ENCODE data around the gene BRF1. TPM values are rescaled to one million over a fixed set of nuclear protein-coding genes. Genes with fewer than 3 reads are reported as not detected.

BRF1 gene
- total RNA-seq, 1 experiment from 2014 or later, result 26.4 TPM

DNA sequence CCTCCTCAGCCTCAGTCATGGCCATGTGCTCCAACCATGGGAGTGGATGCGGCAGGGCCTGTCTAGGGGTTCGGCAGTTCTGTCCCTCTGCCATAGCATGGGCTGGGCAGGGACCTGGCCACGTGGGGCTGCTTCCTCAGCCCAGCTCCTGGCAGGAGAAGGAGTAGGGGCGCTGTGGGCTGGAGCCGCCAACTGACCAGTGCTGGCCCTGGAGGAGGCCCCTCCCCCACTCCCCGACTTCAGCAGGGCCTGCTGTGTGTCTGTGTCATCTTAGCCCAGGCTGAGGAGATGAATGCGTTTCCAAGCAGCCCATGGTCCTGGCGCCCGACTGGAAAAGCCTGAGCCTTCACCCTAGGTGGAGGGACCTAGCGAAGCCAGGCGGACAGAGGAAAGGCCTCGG, 11.0 kb upstream of the BRF1 start:
- H3K27me3 Mint-ChIP-seq (ENCODE audit: low read depth), result no peaks in the 10 kb centered on the region; the same call in 1 of the 2 replicates
- no peak for ATAC-seq
- H3K27ac Mint-ChIP-seq, result no peak overlapping the region
- ChIA-PET CTCF (interaction anchor here (0.7 to 1.3 kb wide), 4 partner anchors 11 to 266 kb away, joined by 3 to 4 read pairs (median 3); partner anchors contain the start of gene BRF1), POLR2A (no interaction called here)
- no peak for DNase-seq (ENCODE audit: low spot score)
- no peaks in the 10 kb centered on the region for H3K36me3 Mint-ChIP-seq
- peaks cover 26% of the 10 kb centered on the region for H3K4me1 Mint-ChIP-seq
- no peaks in the 10 kb centered on the region for H3K9me3 Mint-ChIP-seq
- H3K4me3 Mint-ChIP-seq, result no peak overlapping the region
- no peak for TF ChIP-seq ERG (CRISPR knock-in tag; IDR thresholded peaks at IDR 0.05)
- TF ChIP-seq, protein P1, sequence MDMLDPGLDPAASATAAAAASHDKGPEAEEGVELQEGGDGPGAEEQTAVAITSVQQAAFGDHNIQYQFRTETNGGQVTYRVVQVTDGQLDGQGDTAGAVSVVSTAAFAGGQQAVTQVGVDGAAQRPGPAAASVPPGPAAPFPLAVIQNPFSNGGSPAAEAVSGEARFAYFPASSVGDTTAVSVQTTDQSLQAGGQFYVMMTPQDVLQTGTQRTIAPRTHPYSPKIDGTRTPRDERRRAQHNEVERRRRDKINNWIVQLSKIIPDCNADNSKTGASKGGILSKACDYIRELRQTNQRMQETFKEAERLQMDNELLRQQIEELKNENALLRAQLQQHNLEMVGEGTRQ (CRISPR knock-in tag; IDR thresholded peaks at IDR 0.05), result 0 out of 2 replicates have a peak, but pooled peaks have one; percentile 15
- 0 out of 2 replicates have a peak, but pooled peaks have one; percentile 22 for TF ChIP-seq MAX (CRISPR knock-in tag; IDR thresholded peaks at IDR 0.05)

- peaks cover 6% of the 10 kb centered on the region for H3K27me3 Mint-ChIP-seq (ENCODE audit: low read depth)
- CTCF ChIA-PET, result interaction anchor here (0.6 kb wide), 2 partner anchors 9 to 43 kb away, joined by 3 to 5 read pairs; no protein-coding TSS in a partner anchor
- DNase-seq (ENCODE audit: low spot score) (no peak), ATAC-seq (no peak)
- H3K4me3 Mint-ChIP-seq, result no peak overlapping the region
- H3K36me3 Mint-ChIP-seq, result no peaks in the 10 kb centered on the region
- H3K9me3 Mint-ChIP-seq, result no peaks in the 10 kb centered on the region
- peaks cover 19% of the 10 kb centered on the region for H3K4me1 Mint-ChIP-seq
- no peak overlapping the region for H3K27ac Mint-ChIP-seq
- TF ChIP-seq FOXK1 (CRISPR knock-in tag; IDR thresholded peaks at IDR 0.05), result no peak
- no peak for TF ChIP-seq ZBTB21 (CRISPR knock-in tag; IDR thresholded peaks at IDR 0.05; ENCODE audit: borderline replicate concordance)
- no peak for TF ChIP-seq CBFB (CRISPR knock-in tag; IDR thresholded peaks at IDR 0.05; ENCODE audit: low read depth)
- TF ChIP-seq FOXJ3 (CRISPR knock-in tag; IDR thresholded peaks at IDR 0.05; ENCODE audit: borderline replicate concordance), result no peak
- TF ChIP-seq CDX4 (CRISPR knock-in tag; IDR thresholded peaks at IDR 0.05; ENCODE audit: borderline replicate concordance), result no peak
- no peak for TF ChIP-seq E2F5 (CRISPR knock-in tag; IDR thresholded peaks at IDR 0.05)
- TF ChIP-seq ZNF219 (CRISPR knock-in tag; IDR thresholded peaks at IDR 0.05; ENCODE audit: borderline replicate concordance), result no peak
- TF ChIP-seq CREB1 (CRISPR knock-in tag; IDR thresholded peaks at IDR 0.05), result no peak
- no peak for TF ChIP-seq ZNF138 (CRISPR knock-in tag; conservative IDR thresholded peaks at IDR 0.05)
- TF ChIP-seq MYBL2 (CRISPR knock-in tag; IDR thresholded peaks at IDR 0.05), result no peak
- TF ChIP-seq ATF2 (CRISPR knock-in tag; IDR thresholded peaks at IDR 0.05; ENCODE audit: borderline replicate concordance, low read depth), result no peak
- TF ChIP-seq, protein P2, sequence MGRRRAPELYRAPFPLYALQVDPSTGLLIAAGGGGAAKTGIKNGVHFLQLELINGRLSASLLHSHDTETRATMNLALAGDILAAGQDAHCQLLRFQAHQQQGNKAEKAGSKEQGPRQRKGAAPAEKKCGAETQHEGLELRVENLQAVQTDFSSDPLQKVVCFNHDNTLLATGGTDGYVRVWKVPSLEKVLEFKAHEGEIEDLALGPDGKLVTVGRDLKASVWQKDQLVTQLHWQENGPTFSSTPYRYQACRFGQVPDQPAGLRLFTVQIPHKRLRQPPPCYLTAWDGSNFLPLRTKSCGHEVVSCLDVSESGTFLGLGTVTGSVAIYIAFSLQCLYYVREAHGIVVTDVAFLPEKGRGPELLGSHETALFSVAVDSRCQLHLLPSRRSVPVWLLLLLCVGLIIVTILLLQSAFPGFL (CRISPR knock-in tag; IDR thresholded peaks at IDR 0.05; ENCODE audit: borderline replicate concordance), result no peak
- no peak for TF ChIP-seq JAZF1 (CRISPR knock-in tag; IDR thresholded peaks at IDR 0.05)
- no peak for TF ChIP-seq ZNF317 (CRISPR knock-in tag; IDR thresholded peaks at IDR 0.05; ENCODE audit: borderline replicate concordance, low read depth)
- POLR2A ChIA-PET, result no interaction called here
Observed at GRCh38 chr14:105309371-105309770, 8.6 kb upstream of the BRF1 start.

All from WTC11 (cell line).